Spinal cord (tissue), 10 donors: Measurements from ENCODE around the gene GRIK4. TPM values are rescaled to one million over a fixed set of nuclear protein-coding genes. Genes with fewer than 3 reads are reported as not detected.

Source experiments
- DNase-seq, 6 donors: peaks; one replicate each; pipeline versions ENCODE4 v3.0.0 to v3.0.0-alpha.2; 2013 to 2015; ENCODE audit warnings: low spot score in 6 of 6, low read depth in 4 of 6
- H3K27ac ChIP-seq: one replicate; pipeline ENCODE4 v1.5.1; 2013; ENCODE audit warnings: low read depth, low read length, control low read depth
- H3K27me3 ChIP-seq: one replicate; pipeline ENCODE4 v1.6.1; 2013; ENCODE audit warnings: low read length; ENCODE audit not compliant: control insufficient read depth, insufficient read depth
- H3K36me3 ChIP-seq: one replicate; pipeline ENCODE4 v1.6.1; 2013; ENCODE audit warnings: low read length; ENCODE audit not compliant: control insufficient read depth, insufficient read depth
- H3K4me1 ChIP-seq: one replicate; pipeline ENCODE4 v1.6.1; 2013; ENCODE audit warnings: low read length; ENCODE audit not compliant: control insufficient read depth, insufficient read depth
- H3K4me3 ChIP-seq: one replicate; pipeline ENCODE4 v1.5.1; 2013; ENCODE audit warnings: low read depth, low read length, control low read depth
- H3K9me3 ChIP-seq: one replicate; pipeline ENCODE4 v1.6.1; 2013; ENCODE audit warnings: low read length; ENCODE audit not compliant: control insufficient read depth, insufficient read depth
- WGBS: methylation state at CpG from one replicate; pipeline ENCODE4 v1.1.5; 2013; ENCODE audit warnings: missing lambda C conversion rate; ENCODE audit not compliant: insufficient coverage; 5-methylcytosine and 5-hydroxymethylcytosine counted together
- polyA plus RNA-seq, 2 donors: library from polyadenylated mRNA; unstranded; fragments of 120-200 nt; gene quantifications; one replicate each; pipeline ENCODE4 v1.2.1, GENCODE V29; 2013; ENCODE audit not compliant: insufficient read length in 2 of 2
- total RNA-seq, 2 donors: library from RNA; depleted of rRNA in 1 of 2; stranded (reverse); fragments of 120-200 nt in 1 of 2; fragments of >200 nt in 1 of 2; gene quantifications; one replicate each; pipeline versions ENCODE4 v1.2.3 to v1.2.4, GENCODE V29; 2013 to 2014
- donor health status: healthy.

The GRIK4 gene
- total and polyA plus RNA-seq, 4 donors: 5.2 to 23.2 (median 12.3) TPM

- no peak overlapping the region for H3K4me3 ChIP-seq
- WGBS: 93% methylated on average over 4 of the region's 4 CpGs
- H3K27ac ChIP-seq: no peak overlapping the region
- peaks cover 8% of the 10 kb centered on the region for H3K36me3 ChIP-seq
- no peak for DNase-seq
- H3K27me3 ChIP-seq: no peaks in the 10 kb centered on the region
- H3K4me1 ChIP-seq: peaks cover 7% of the 10 kb centered on the region
- H3K9me3 ChIP-seq: no peaks in the 10 kb centered on the region
These were observed 392.6 kb downstream of the GRIK4 start for GRCh38 chr11:120904116-120904515.

- 81% methylated on average over 8 of the region's 10 CpGs for WGBS
- DNase-seq: no peak
- no peaks in the 10 kb centered on the region for H3K9me3 ChIP-seq
- no peak overlapping the region for H3K27ac ChIP-seq
- no peaks in the 10 kb centered on the region for H3K27me3 ChIP-seq
- H3K4me1 ChIP-seq: peaks cover 4% of the 10 kb centered on the region
- peaks cover 8% of the 10 kb centered on the region for H3K36me3 ChIP-seq
- no peak overlapping the region for H3K4me3 ChIP-seq
These were observed 395.2 kb downstream of the GRIK4 start for GRCh38 chr11:120906766-120907165.

DNA sequence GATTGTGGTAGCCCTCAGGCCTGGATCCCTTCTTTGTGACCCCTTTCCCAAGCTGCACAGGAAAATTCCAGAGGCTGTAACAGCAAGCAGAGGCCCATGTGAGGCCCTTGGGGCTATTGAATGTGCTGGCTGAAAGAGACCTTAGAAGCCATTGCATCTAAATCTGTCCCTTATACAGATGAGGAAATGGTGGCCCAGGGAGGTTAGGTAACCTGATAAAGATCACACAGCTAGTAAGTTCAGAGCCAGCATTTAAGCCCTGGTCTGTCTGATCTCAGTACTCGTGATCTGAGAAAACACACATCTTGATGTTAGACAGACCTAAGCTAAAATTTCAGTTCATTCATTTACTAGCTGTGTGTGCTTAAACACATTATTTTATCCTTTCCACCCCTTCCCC is 396.4 kb downstream of the GRIK4 start:
- H3K4me1 ChIP-seq: peaks cover 4% of the 10 kb centered on the region
- 100% methylated on average over 1 of the region's 1 CpG for WGBS
- H3K9me3 ChIP-seq: no peaks in the 10 kb centered on the region
- H3K36me3 ChIP-seq: peaks cover 8% of the 10 kb centered on the region
- no peak for DNase-seq
- H3K27ac ChIP-seq: no peak overlapping the region
- H3K4me3 ChIP-seq: no peak overlapping the region
- H3K27me3 ChIP-seq: no peaks in the 10 kb centered on the region

GRCh38 chr11:120908461-120909181 is 397.1 kb downstream of the GRIK4 start:
- H3K4me3 ChIP-seq: no peak overlapping the region
- no peak for DNase-seq
- H3K4me1 ChIP-seq: peaks cover 4% of the 10 kb centered on the region
- WGBS: 79% methylated on average over 9 of the region's 9 CpGs
- no peaks in the 10 kb centered on the region for H3K27me3 ChIP-seq
- no peak overlapping the region for H3K27ac ChIP-seq
- no peaks in the 10 kb centered on the region for H3K9me3 ChIP-seq
- H3K36me3 ChIP-seq: peaks cover 8% of the 10 kb centered on the region

DNA sequence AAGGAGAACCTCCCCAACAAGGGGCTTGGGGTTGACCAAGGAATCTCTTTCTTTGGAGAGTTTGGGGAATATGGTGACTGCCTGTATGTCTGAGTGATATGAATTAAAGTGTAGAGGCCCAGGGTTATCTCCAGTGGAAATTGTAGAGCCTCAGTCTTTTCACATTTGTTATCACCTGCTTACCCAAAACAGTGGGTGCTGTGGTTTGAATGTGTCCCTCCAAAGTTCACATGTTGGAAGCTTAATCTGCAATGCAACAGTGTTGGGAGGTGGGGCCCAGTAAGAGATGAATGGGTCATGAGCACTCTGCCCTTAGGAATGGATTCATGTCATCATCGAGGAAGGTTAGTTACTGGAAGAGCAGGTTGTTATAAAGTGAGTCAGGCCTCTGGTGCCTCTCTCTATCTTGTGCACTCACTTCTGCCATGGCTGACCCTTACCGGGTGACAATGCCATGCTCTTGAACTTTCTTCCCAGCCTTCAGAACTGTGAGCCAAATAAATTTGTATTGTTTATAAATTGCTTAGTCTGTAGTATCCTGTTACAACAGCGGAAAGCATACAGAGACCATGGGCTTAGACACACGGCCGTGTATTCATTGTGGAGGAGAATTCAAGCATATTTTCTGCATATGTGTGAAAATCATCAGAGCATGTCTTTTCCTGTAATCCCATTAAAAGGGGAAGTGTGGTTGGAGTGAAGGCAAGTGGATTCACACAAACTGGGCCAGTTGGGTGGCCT is 398.3 kb downstream of the GRIK4 start:
- H3K27ac ChIP-seq: no peak overlapping the region
- peaks cover 8% of the 10 kb centered on the region for H3K36me3 ChIP-seq
- H3K4me3 ChIP-seq: no peak overlapping the region
- H3K27me3 ChIP-seq: no peaks in the 10 kb centered on the region
- no peaks in the 10 kb centered on the region for H3K9me3 ChIP-seq
- peaks cover 4% of the 10 kb centered on the region for H3K4me1 ChIP-seq
- DNase-seq: no peak
- WGBS: 86% methylated on average over 1 of the region's 5 CpGs

DNA sequence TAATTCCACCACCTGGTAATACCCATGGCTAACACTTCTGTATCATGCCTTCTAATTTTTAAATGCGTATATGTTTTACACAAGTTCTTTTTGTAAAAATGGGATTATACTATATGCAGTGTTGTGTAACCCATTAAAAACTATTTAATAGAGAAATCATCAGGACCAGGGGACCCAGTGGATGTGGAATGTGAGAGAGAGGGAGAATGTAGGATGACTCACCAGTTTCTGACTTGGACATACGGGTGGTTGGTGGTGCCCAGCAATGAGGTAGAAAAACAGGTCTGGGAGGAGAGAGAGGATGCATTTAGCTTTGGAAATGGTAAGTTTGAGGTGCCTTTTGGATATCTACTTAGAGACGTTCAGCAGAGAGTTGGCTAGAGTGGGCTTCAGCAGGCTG is 400.4 kb downstream of the GRIK4 start:
- H3K27me3 ChIP-seq: no peaks in the 10 kb centered on the region
- no peaks in the 10 kb centered on the region for H3K9me3 ChIP-seq
- H3K36me3 ChIP-seq: peaks cover 6% of the 10 kb centered on the region
- H3K4me3 ChIP-seq: no peak overlapping the region
- 86% methylated on average over 2 of the region's 3 CpGs for WGBS
- no peak for DNase-seq
- peaks cover 4% of the 10 kb centered on the region for H3K4me1 ChIP-seq
- H3K27ac ChIP-seq: no peak overlapping the region

GRCh38 chr11:120912504-120912903 is 401.0 kb downstream of the GRIK4 start:
- H3K27me3 ChIP-seq: no peaks in the 10 kb centered on the region
- peaks cover 4% of the 10 kb centered on the region for H3K4me1 ChIP-seq
- no peaks in the 10 kb centered on the region for H3K9me3 ChIP-seq
- no peak overlapping the region for H3K27ac ChIP-seq
- peaks cover 6% of the 10 kb centered on the region for H3K36me3 ChIP-seq
- WGBS: 49% methylated on average over 5 of the region's 5 CpGs
- peak in 2 of 6 donors; percentile 53 to 74 for DNase-seq
- H3K4me3 ChIP-seq: no peak overlapping the region

GRCh38 chr11:120912915-120913314 is 401.4 kb downstream of the GRIK4 start:
- Histone ChIP-seq H3K27me3 (no peaks in the 10 kb centered on the region), H3K4me1 (peaks cover 4% of the 10 kb centered on the region), H3K9me3 (no peaks in the 10 kb centered on the region), H3K27ac (no peak overlapping the region), H3K4me3 (no peak overlapping the region), H3K36me3 (peaks cover 6% of the 10 kb centered on the region)
- 92% methylated on average over 2 of the region's 2 CpGs for WGBS
- DNase-seq: no peak

- H3K27ac ChIP-seq: no peak overlapping the region
- no peak overlapping the region for H3K4me3 ChIP-seq
- WGBS: no CpG with 5 or more reads among the region's 5 CpGs
- H3K4me1 ChIP-seq: peaks cover under 1% of the 10 kb centered on the region
- H3K27me3 ChIP-seq: no peaks in the 10 kb centered on the region
- peaks cover 4% of the 10 kb centered on the region for H3K36me3 ChIP-seq
- DNase-seq: no peak
- H3K9me3 ChIP-seq: no peaks in the 10 kb centered on the region
These were observed 402.5 kb downstream of the GRIK4 start for GRCh38 chr11:120914021-120914420.

GRCh38 chr11:120914601-120915000 is 403.1 kb downstream of the GRIK4 start:
- H3K27ac ChIP-seq: no peak overlapping the region
- H3K27me3 ChIP-seq: no peaks in the 10 kb centered on the region
- no peaks in the 10 kb centered on the region for H3K9me3 ChIP-seq
- no peak overlapping the region for H3K4me3 ChIP-seq
- H3K4me1 ChIP-seq: no peaks in the 10 kb centered on the region
- 87% methylated on average over 4 of the region's 4 CpGs for WGBS
- H3K36me3 ChIP-seq: peaks cover 4% of the 10 kb centered on the region
- DNase-seq: no peak
